ENCODE results near the gene TRO. TPM values are rescaled to one million over a fixed set of nuclear protein-coding genes. Genes with fewer than 3 reads are reported as not detected.

TRO gene
- total and polyA plus RNA-seq, 10 of the 15 experiments (the other 5 are each of a cell fraction or from before 2014, with no cell fraction given), result 0.02 to 1.0 (median 0.35) TPM; not detected in 7

- TF ChIP-seq STAT1 (conservative IDR thresholded peaks at IDR 0.05) (no peak), NBN (IDR thresholded peaks at IDR 0.05) (no peak)
Measured at GRCh38 chrX:54891573-54891972, 29.1 kb upstream of the TRO start (continued).

GRCh38 chrX:54894159-54894558 is 26.5 kb upstream of the TRO start:
- no peak for ATAC-seq
- FAIRE-seq, result no peak
- intact Hi-C loops (cut with micrococcal nuclease; ENCODE audit: unreplicated experiment) (loop anchor here (5.0 kb wide), 1 partner anchor 1353 kb away; no protein-coding TSS in a partner anchor), in situ Hi-C loops (cut with MboI) (no loop called here)
- Histone ChIP-seq H4K20me1 (ENCODE audit: control insufficient read depth, insufficient read depth) (no peaks in the 10 kb centered on the region), H3K9me3 (replicated peaks; ENCODE audit: control insufficient read depth, insufficient read depth, low read length) (no peaks in the 10 kb centered on the region), H3K9ac (ENCODE audit: control insufficient read depth, insufficient read depth, low read length) (no peak overlapping the region), H3K4me1 (ENCODE audit: control insufficient read depth, insufficient read depth, low read length) (no peaks in the 10 kb centered on the region), H2AFZ (ENCODE audit: control insufficient read depth, low read depth, low read length) (no peak overlapping the region), H3K36me3 (ENCODE audit: control insufficient read depth in 2 of 2, insufficient read depth in 2 of 2, low read length in 1 of 2) (no peaks in the 10 kb centered on the region), H3K79me2 (ENCODE audit: control insufficient read depth, insufficient read depth, low read length) (no peaks in the 10 kb centered on the region), H3K27me3 (replicated peaks in 1 of 2; ENCODE audit: control insufficient read depth in 2 of 2, insufficient read depth in 2 of 2, low read length in 1 of 2) (no peaks in the 10 kb centered on the region), H3K27ac (ENCODE audit: control insufficient read depth, insufficient read depth) (no peak overlapping the region), H3K4me2 (ENCODE audit: control insufficient read depth, insufficient read depth) (no peak overlapping the region), H3K4me3 (no peak overlapping the region)
- no TSS peak for BruUV-seq (replicated peaks)
- CTCF ChIA-PET, result no interaction called here
- SMC1A ChIA-PET (ENCODE audit: uncharacterized antibody, unreplicated experiment), result no interaction called here
- POLR2A ChIA-PET, result no interaction called here
- RAD21 ChIA-PET (ENCODE audit: unreplicated experiment), result no interaction called here
- DNase-seq (ENCODE audit: low read depth, low spot score), result no peak
- no peak for TF ChIP-seq POLR2AphosphoS5 (IDR thresholded peaks at IDR 0.05; ENCODE audit: low read length)
- no peak for TF ChIP-seq ZBTB40 (IDR thresholded peaks at IDR 0.05; ENCODE audit: borderline replicate concordance)
- no peak for TF ChIP-seq ZBTB11 (CRISPR knock-in tag; IDR thresholded peaks at IDR 0.05)
- TF ChIP-seq POU2F2 (IDR thresholded peaks at IDR 0.05; ENCODE audit: borderline replicate concordance, low read depth, low read length), result no peak
- no peak for TF ChIP-seq CBX5 (IDR thresholded peaks at IDR 0.05; ENCODE audit: low read depth)
- TF ChIP-seq CHD2 (IDR thresholded peaks at IDR 0.05; ENCODE audit: borderline replicate concordance, low read depth, low read length), result no peak
- TF ChIP-seq MEF2A (IDR thresholded peaks at IDR 0.05; ENCODE audit: insufficient read depth, low read depth, low read length), result no peak
- TF ChIP-seq CBFB (IDR thresholded peaks at IDR 0.05; ENCODE audit: low read depth), result no peak
- no peak for TF ChIP-seq FOS (IDR thresholded peaks at IDR 0.05; ENCODE audit: borderline replicate concordance, extremely low read depth, insufficient read length)
- TF ChIP-seq NBN (IDR thresholded peaks at IDR 0.05), result no peak
- no peak for TF ChIP-seq BHLHE40 (IDR thresholded peaks at IDR 0.05; ENCODE audit: borderline replicate concordance in 1 of 2, low read depth in 2 of 2, low read length in 1 of 2)
- TF ChIP-seq ZNF207 (IDR thresholded peaks at IDR 0.05; ENCODE audit: borderline replicate concordance), result no peak
- TF ChIP-seq RAD51 (IDR thresholded peaks at IDR 0.05), result no peak
- no peak for TF ChIP-seq MAX (IDR thresholded peaks at IDR 0.05; ENCODE audit: low read depth, low read length)
- 0% methylated on average over 1 of the region's 1 CpG for WGBS (ENCODE audit: insufficient coverage, insufficient replicate concordance, low lambda C conversion rate, missing lambda C conversion rate)
